Neuronal stem cell (in vitro differentiated cells): ENCODE data around the gene PPP2R5C.
A peak's percentile ranks its signal among the peaks of the same experiment; 100 is the strongest.

ENCODE experiments used
- DNase-seq: peaks from one replicate; pipeline ENCODE4 v3.0.0-alpha.2; 2013; ENCODE audit warnings: low spot score
- H2AFZ ChIP-seq: one replicate; pipeline ENCODE4 v1.6.1; 2013; ENCODE audit warnings: mild to moderate bottlenecking, low read length, inconsistent platforms
- H2AK5ac ChIP-seq: 2 replicates; pipeline ENCODE4 v1.6.1; 2013; ENCODE audit warnings: low read depth, mild to moderate bottlenecking, inconsistent platforms, low read length, moderate library complexity, mixed read lengths
- H2BK120ac ChIP-seq: 2 replicates; pipeline ENCODE4 v1.6.1; 2013; ENCODE audit warnings: low read depth, mild to moderate bottlenecking, inconsistent platforms, low read length, moderate library complexity, mixed read lengths
- H2BK12ac ChIP-seq: one replicate; pipeline ENCODE4 v1.6.1; 2013; ENCODE audit warnings: low read length, inconsistent platforms
- H2BK15ac ChIP-seq: 2 replicates; pipeline ENCODE4 v1.6.1; 2013; ENCODE audit warnings: mild to moderate bottlenecking, low read length, inconsistent platforms, mixed read lengths
- H2BK5ac ChIP-seq: one replicate; pipeline ENCODE4 v1.6.1; 2013; ENCODE audit warnings: inconsistent platforms, mild to moderate bottlenecking, low read length, moderate library complexity
- H3K14ac ChIP-seq: one replicate; pipeline ENCODE4 v1.6.1; 2013; ENCODE audit warnings: low read length, inconsistent platforms
- H3K18ac ChIP-seq: 2 replicates; pipeline ENCODE4 v1.6.1; 2013; ENCODE audit warnings: low read length, inconsistent platforms
- H3K23ac ChIP-seq: 2 replicates; pipeline ENCODE4 v1.6.1; 2013; ENCODE audit warnings: low read depth, mild to moderate bottlenecking, mixed read lengths, low read length, inconsistent platforms; ENCODE audit not compliant: poor library complexity
- H3K27ac ChIP-seq: replicated peaks from 3 replicates; pipeline ENCODE4 v1.5.1; 2013; ENCODE audit warnings: low read length, inconsistent platforms
- H3K27me3 ChIP-seq, 3 experiments: 2 replicates each; pipeline ENCODE4 v1.6.1; 2013; ENCODE audit warnings: low read length in 3 of 3, mild to moderate bottlenecking in 2 of 3, inconsistent platforms in 1 of 3, low read depth in 1 of 3, mixed read lengths in 1 of 3, moderate library complexity in 1 of 3; ENCODE audit not compliant: control insufficient read depth in 3 of 3, insufficient read depth in 3 of 3
- H3K36me3 ChIP-seq, 2 donors: replicated peaks in 1 of 2; 2 replicates each; pipeline ENCODE4 v1.6.1; 2013; ENCODE audit warnings: low read length in 2 of 2; ENCODE audit not compliant: control insufficient read depth in 2 of 2, insufficient read depth in 2 of 2
- H3K4ac ChIP-seq: 2 replicates; pipeline ENCODE4 v1.6.1; 2013; ENCODE audit warnings: inconsistent platforms, mild to moderate bottlenecking, low read length, moderate library complexity
- H3K4me1 ChIP-seq, 2 donors: 1 replicate in 1 of 2; 2 replicates in 1 of 2; pipeline ENCODE4 v1.6.1; 2013; ENCODE audit warnings: low read length in 2 of 2, low read depth in 1 of 2; ENCODE audit not compliant: control insufficient read depth in 2 of 2, insufficient read depth in 1 of 2
- H3K4me2 ChIP-seq: one replicate; pipeline ENCODE4 v1.6.1; 2013; ENCODE audit warnings: mild to moderate bottlenecking, low read length, inconsistent platforms; ENCODE audit not compliant: insufficient read depth, poor library complexity, severe bottlenecking
- H3K4me3 ChIP-seq, 2 donors: 2 replicates each; pipeline ENCODE4 v1.5.1; 2013; ENCODE audit warnings: low read length in 2 of 2, mild to moderate bottlenecking in 2 of 2, inconsistent platforms in 1 of 2, moderate library complexity in 1 of 2
- H3K79me1 ChIP-seq: one replicate; pipeline ENCODE4 v1.6.1; 2013; ENCODE audit warnings: low read depth, mild to moderate bottlenecking, inconsistent platforms, low read length, moderate library complexity
- H3K9ac ChIP-seq: one replicate; pipeline ENCODE4 v1.6.1; 2013; ENCODE audit warnings: mild to moderate bottlenecking, low read depth, low read length, inconsistent platforms; ENCODE audit not compliant: poor library complexity
- H3K9me3 ChIP-seq, 2 donors: replicated peaks in 1 of 2; 2 replicates each; pipeline versions ENCODE3 to v1.6.1; 2013; ENCODE audit warnings: low read length in 2 of 2, mild to moderate bottlenecking in 2 of 2, inconsistent platforms in 1 of 2, low read depth in 1 of 2, mixed read lengths in 1 of 2, moderate library complexity in 1 of 2; ENCODE audit not compliant: control insufficient read depth in 2 of 2, insufficient read depth in 1 of 2
- H4K8ac ChIP-seq: one replicate; pipeline ENCODE4 v1.6.1; 2013; ENCODE audit warnings: low read depth, mild to moderate bottlenecking, inconsistent platforms, low read length, moderate library complexity
- H4K91ac ChIP-seq: one replicate; pipeline ENCODE4 v1.6.1; 2013; ENCODE audit warnings: low read length, low read depth, mild to moderate bottlenecking, inconsistent platforms; ENCODE audit not compliant: poor library complexity
- WGBS, 2 donors: extraction: QIAGEN DNeasy Blood & Tissue Kit; methylation state at CpG; one replicate each; pipeline ENCODE4 v1.1.7; 2013; ENCODE audit warnings: missing lambda C conversion rate in 2 of 2, mixed read lengths in 1 of 2; ENCODE audit not compliant: insufficient read length in 2 of 2, insufficient replicate concordance in 1 of 2; ENCODE audit errors: extremely low coverage in 2 of 2; 5-methylcytosine and 5-hydroxymethylcytosine counted together

PPP2R5C gene

GRCh38 chr14:101903111-101903561, 141.6 kb downstream of the PPP2R5C start:
- H4K8ac ChIP-seq, result no peak overlapping the region
- no peak overlapping the region for H3K4me2 ChIP-seq
- no peak overlapping the region for H2BK15ac ChIP-seq
- H4K91ac ChIP-seq, result no peak overlapping the region
- H3K9me3 ChIP-seq, result no peaks in the 10 kb centered on the region
- H3K79me1 ChIP-seq, result peaks cover 3% of the 10 kb centered on the region
- no peak overlapping the region for H3K4ac ChIP-seq
- H3K14ac ChIP-seq, result no peak overlapping the region
- no peak overlapping the region for H3K23ac ChIP-seq
- no peak overlapping the region for H2BK120ac ChIP-seq
- H2BK5ac ChIP-seq, result no peak overlapping the region
- H3K9ac ChIP-seq, result no peak overlapping the region
- no peak overlapping the region for H2AK5ac ChIP-seq
- H3K18ac ChIP-seq, result no peak overlapping the region
- no CpG with 5 or more reads among the region's 13 CpGs for WGBS, 2 donors
- no peak for DNase-seq
- H3K27ac ChIP-seq, result no peak overlapping the region
- no peaks in the 10 kb centered on the region for H3K27me3 ChIP-seq
- peaks cover 45 to 99% of the 10 kb centered on the region in 2 donors for H3K36me3 ChIP-seq
- no peaks in the 10 kb centered on the region for H3K4me1 ChIP-seq
- H2BK12ac ChIP-seq, result no peak overlapping the region
- no peak overlapping the region for H3K4me3 ChIP-seq
- H2AFZ ChIP-seq, result no peak overlapping the region

GRCh38 chr14:101905614-101906013, 144.1 kb downstream of the PPP2R5C start:
- no peak overlapping the region for H4K91ac ChIP-seq

GRCh38 chr14:101906645-101907044, 145.1 kb downstream of the PPP2R5C start:
- no peak for DNase-seq
- no peak overlapping the region for H4K8ac ChIP-seq
- no peak overlapping the region for H3K27ac ChIP-seq
- no peak overlapping the region for H3K9ac ChIP-seq
- H2BK120ac ChIP-seq, result no peak overlapping the region
- no peak overlapping the region for H3K18ac ChIP-seq
- no peak overlapping the region for H3K14ac ChIP-seq
- no peak overlapping the region for H2BK15ac ChIP-seq
- H3K27me3 ChIP-seq, result no peaks in the 10 kb centered on the region
- H2AFZ ChIP-seq, result no peak overlapping the region
- no CpG with 5 or more reads among the region's 7 CpGs for WGBS, 2 donors
- H3K4ac ChIP-seq, result no peak overlapping the region
- no peaks in the 10 kb centered on the region for H3K4me1 ChIP-seq
- no peak overlapping the region for H2BK12ac ChIP-seq
- no peak overlapping the region for H2AK5ac ChIP-seq
- H4K91ac ChIP-seq, result no peak overlapping the region
- H3K79me1 ChIP-seq, result peaks cover 3% of the 10 kb centered on the region
- no peak overlapping the region for H3K23ac ChIP-seq
- no peaks in the 10 kb centered on the region for H3K9me3 ChIP-seq
- peaks cover 31 to 94% of the 10 kb centered on the region in 2 donors for H3K36me3 ChIP-seq
- no peak overlapping the region for H3K4me3 ChIP-seq
- H3K4me2 ChIP-seq, result no peak overlapping the region
- H2BK5ac ChIP-seq, result no peak overlapping the region

More at GRCh38 chr14:101905614-101906013, 144.1 kb downstream of the PPP2R5C start:
- peaks cover 37 to 97% of the 10 kb centered on the region in 2 donors for H3K36me3 ChIP-seq
- no peak overlapping the region for H3K18ac ChIP-seq
- no peak overlapping the region for H2BK120ac ChIP-seq
- no peak for DNase-seq
- WGBS, 2 donors, result no CpG with 5 or more reads among the region's 9 CpGs
- H2BK12ac ChIP-seq, result no peak overlapping the region
- no peak overlapping the region for H3K4ac ChIP-seq
- no peaks in the 10 kb centered on the region for H3K9me3 ChIP-seq
- H3K4me1 ChIP-seq, result no peaks in the 10 kb centered on the region
- peak overlapping the region; percentile 24 for H3K9ac ChIP-seq
- H3K23ac ChIP-seq, result no peak overlapping the region
- H3K4me2 ChIP-seq, result no peak overlapping the region
- no peak overlapping the region for H4K8ac ChIP-seq
- peaks cover 3% of the 10 kb centered on the region for H3K79me1 ChIP-seq
- no peak overlapping the region for H2BK15ac ChIP-seq
- H3K4me3 ChIP-seq, result no peak overlapping the region
- H2AFZ ChIP-seq, result no peak overlapping the region
- no peak overlapping the region for H2AK5ac ChIP-seq
- no peaks in the 10 kb centered on the region for H3K27me3 ChIP-seq
- H2BK5ac ChIP-seq, result no peak overlapping the region
- no peak overlapping the region for H3K27ac ChIP-seq
- H3K14ac ChIP-seq, result no peak overlapping the region

- Histone ChIP-seq H3K23ac (no peak overlapping the region), H2AK5ac (no peak overlapping the region), H3K18ac (no peak overlapping the region)
Measured at GRCh38 chr14:101907619-101908018, 146.1 kb downstream of the PPP2R5C start.

More at GRCh38 chr14:101907619-101908018, 146.1 kb downstream of the PPP2R5C start:
- no CpG with 5 or more reads among the region's 16 CpGs for WGBS, 2 donors
- Histone ChIP-seq H3K4me1 (no peaks in the 10 kb centered on the region), H2AFZ (no peak overlapping the region), H4K91ac (no peak overlapping the region), H3K79me1 (peaks cover 3% of the 10 kb centered on the region), H3K27ac (no peak overlapping the region), H3K4ac (no peak overlapping the region), H3K36me3 (peaks cover 23 to 94% of the 10 kb centered on the region in 2 donors), H2BK12ac (no peak overlapping the region), H4K8ac (no peak overlapping the region), H3K27me3 (no peaks in the 10 kb centered on the region), H3K4me3 (no peak overlapping the region), H3K4me2 (no peak overlapping the region), H3K14ac (no peak overlapping the region), H3K9ac (no peak overlapping the region), H2BK5ac (no peak overlapping the region), H2BK15ac (no peak overlapping the region), H3K9me3 (no peaks in the 10 kb centered on the region), H2BK120ac (no peak overlapping the region)
- no peak for DNase-seq
